OCI-LY3 (cell line): Measurements from ENCODE around the gene PELO.
A peak's percentile ranks its signal among the peaks of the same experiment; 100 is the strongest.

Source experiments
- H2AFZ ChIP-seq: fragments of 200-600, 300-600 bp; shearing (Covaris generic); 2 replicates; pipeline ENCODE4 v1.6.0; 2014; ENCODE audit warnings: antibody characterized with exemption, low read depth, low read length
- H3K27ac ChIP-seq: fragments of 200-600, 300-600 bp; sonication (generic); 2 replicates; pipeline ENCODE4 v1.5.1; 2014; ENCODE audit warnings: mild to moderate bottlenecking, low read length, moderate library complexity, mixed read lengths
- H3K27me3 ChIP-seq: fragments of 200-600, 300-600 bp; sonication (generic); 2 replicates; pipeline ENCODE4 v1.6.1; 2014; ENCODE audit warnings: low read depth, low read length, mixed read lengths
- H3K36me3 ChIP-seq: fragments of 200-600, 300-600 bp; sonication (generic); replicated peaks from 2 replicates; pipeline ENCODE3; 2014; ENCODE audit warnings: low read depth, low read length, mixed read lengths
- H3K4me1 ChIP-seq: fragments of 300-600, 200-600 bp; sonication (generic); 2 replicates; pipeline ENCODE4 v1.6.1; 2014; ENCODE audit warnings: low read length, mixed read lengths
- H3K4me2 ChIP-seq: fragments of 200-600, 300-600 bp; sonication (generic); 2 replicates; pipeline ENCODE4 v1.6.1; 2014; ENCODE audit warnings: low read length, mixed read lengths
- H3K4me3 ChIP-seq: fragments of 300-600, 200-600 bp; sonication (generic); 2 replicates; pipeline ENCODE4 v1.5.1; 2014; ENCODE audit warnings: antibody characterized with exemption, mild to moderate bottlenecking, low read length, moderate library complexity
- H3K79me2 ChIP-seq: fragments of 300-600, 200-600 bp; shearing (Covaris generic); 2 replicates; pipeline ENCODE4 v1.6.1; 2014; ENCODE audit warnings: mild to moderate bottlenecking, low read length, mixed read lengths
- H3K9ac ChIP-seq: fragments of 300-600, 200-600 bp; shearing (Covaris generic); 2 replicates; pipeline ENCODE4 v1.6.0; 2014; ENCODE audit warnings: mild to moderate bottlenecking, low read length, moderate library complexity
- H3K9me3 ChIP-seq: fragments of 200-600, 300-600 bp; shearing (Covaris generic); 2 replicates; pipeline ENCODE4 v1.6.1; 2014; ENCODE audit warnings: low read length, mixed read lengths; ENCODE audit not compliant: insufficient read depth
- H4K20me1 ChIP-seq: fragments of 200-600, 300-600 bp; sonication (generic); 2 replicates; pipeline ENCODE4 v1.6.1; 2016; ENCODE audit warnings: low read length, mixed read lengths; ENCODE audit not compliant: insufficient read depth
- EZH2phosphoT487 ChIP-seq: fragments of 200-600 bp; shearing (Covaris generic); IDR thresholded peaks from 2 replicates; pipeline ENCODE4 v1.6.1; 2018; ENCODE audit warnings: antibody characterized with exemption, mixed run types, low read depth
- TF ChIP-seq, protein P1 (sequence below): fragments of 200-600, 300-600 bp; sonication (generic); IDR thresholded peaks from 2 replicates; pipeline ENCODE4 v1.5.1; 2014; ENCODE audit warnings: antibody characterized with exemption, low read length, low read depth

The PELO gene

DNA sequence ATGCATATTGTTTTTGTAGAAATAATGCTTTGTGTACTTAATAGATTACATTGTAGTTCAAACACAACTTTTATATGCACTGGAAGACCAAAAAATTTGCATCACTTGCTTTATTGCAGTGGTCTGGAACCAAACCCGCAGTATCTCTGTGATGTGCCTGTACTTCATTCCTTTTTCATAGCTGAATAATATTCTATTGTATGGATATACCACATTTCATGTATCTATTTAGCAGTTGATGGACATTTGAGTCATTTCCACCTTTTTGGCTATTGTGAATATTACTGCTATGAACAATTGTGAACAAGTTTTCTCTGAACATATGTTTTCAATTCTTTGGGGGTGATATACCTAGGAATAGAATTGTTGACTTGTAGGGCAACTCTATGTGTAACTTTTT is 40.1 kb downstream of the PELO start:
- Histone ChIP-seq H3K36me3 (peaks cover 7% of the 10 kb centered on the region), H3K79me2 (no peaks in the 10 kb centered on the region), H3K9ac (no peak overlapping the region), H3K4me3 (no peak overlapping the region), H3K9me3 (no peaks in the 10 kb centered on the region; the same call in 1 of the 2 replicates), H3K4me1 (peaks cover 27% of the 10 kb centered on the region), H3K27ac (no peak overlapping the region), H4K20me1 (no peaks in the 10 kb centered on the region), H2AFZ (no peak overlapping the region), H3K27me3 (no peaks in the 10 kb centered on the region), H3K4me2 (no peak overlapping the region)
- TF ChIP-seq EZH2phosphoT487, result no peak
- TF ChIP-seq, protein P1, sequence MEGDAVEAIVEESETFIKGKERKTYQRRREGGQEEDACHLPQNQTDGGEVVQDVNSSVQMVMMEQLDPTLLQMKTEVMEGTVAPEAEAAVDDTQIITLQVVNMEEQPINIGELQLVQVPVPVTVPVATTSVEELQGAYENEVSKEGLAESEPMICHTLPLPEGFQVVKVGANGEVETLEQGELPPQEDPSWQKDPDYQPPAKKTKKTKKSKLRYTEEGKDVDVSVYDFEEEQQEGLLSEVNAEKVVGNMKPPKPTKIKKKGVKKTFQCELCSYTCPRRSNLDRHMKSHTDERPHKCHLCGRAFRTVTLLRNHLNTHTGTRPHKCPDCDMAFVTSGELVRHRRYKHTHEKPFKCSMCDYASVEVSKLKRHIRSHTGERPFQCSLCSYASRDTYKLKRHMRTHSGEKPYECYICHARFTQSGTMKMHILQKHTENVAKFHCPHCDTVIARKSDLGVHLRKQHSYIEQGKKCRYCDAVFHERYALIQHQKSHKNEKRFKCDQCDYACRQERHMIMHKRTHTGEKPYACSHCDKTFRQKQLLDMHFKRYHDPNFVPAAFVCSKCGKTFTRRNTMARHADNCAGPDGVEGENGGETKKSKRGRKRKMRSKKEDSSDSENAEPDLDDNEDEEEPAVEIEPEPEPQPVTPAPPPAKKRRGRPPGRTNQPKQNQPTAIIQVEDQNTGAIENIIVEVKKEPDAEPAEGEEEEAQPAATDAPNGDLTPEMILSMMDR, result no peak

DNA sequence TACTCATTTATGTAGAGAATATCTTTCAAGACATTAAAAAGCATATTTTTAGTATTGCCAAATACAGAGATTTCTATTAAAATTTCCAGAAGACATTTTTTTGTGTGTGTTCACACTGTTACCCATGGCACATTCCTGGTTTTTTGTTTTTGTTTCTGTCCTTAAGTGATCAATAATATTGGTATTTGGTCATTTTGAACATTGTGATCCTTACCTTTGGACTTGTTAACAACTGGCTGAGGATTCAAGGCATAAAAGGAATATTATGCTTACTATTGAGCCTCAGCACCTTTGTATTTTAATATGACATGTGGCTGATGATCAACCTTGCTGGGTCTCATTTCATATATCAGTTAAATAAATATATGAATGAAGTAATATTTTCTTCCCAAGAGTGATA is 41.9 kb downstream of the PELO start:
- Histone ChIP-seq H3K36me3 (peaks cover 7% of the 10 kb centered on the region), H4K20me1 (no peaks in the 10 kb centered on the region), H2AFZ (no peak overlapping the region), H3K9me3 (no peaks in the 10 kb centered on the region; the same call in 1 of the 2 replicates), H3K4me1 (peaks cover 27% of the 10 kb centered on the region), H3K9ac (no peak overlapping the region), H3K27me3 (no peaks in the 10 kb centered on the region), H3K27ac (no peak overlapping the region), H3K4me3 (no peak overlapping the region), H3K4me2 (no peak overlapping the region), H3K79me2 (no peaks in the 10 kb centered on the region)
- TF ChIP-seq, protein P1, result no peak
- no peak for TF ChIP-seq EZH2phosphoT487

DNA sequence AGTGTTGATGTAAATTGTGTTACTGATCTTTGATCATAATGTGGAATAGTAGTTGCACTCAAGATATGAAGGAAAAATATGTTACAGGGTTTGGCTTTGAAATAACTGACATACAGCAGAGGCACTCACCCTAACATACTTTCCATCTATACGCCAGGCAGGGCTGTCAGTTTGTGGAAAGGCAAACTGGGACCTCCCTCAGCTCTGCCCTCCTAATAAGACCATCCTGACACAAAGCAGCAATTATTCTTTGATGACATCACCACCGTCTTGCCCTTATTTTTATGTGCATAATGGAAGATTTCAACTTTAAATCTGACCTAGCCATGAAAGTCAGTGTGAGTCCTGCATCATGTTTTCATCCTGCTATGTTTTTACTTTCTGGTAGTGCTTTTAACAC is 42.9 kb downstream of the PELO start:
- Histone ChIP-seq H3K9me3 (no peaks in the 10 kb centered on the region; the same call in 1 of the 2 replicates), H4K20me1 (no peaks in the 10 kb centered on the region), H3K27me3 (no peaks in the 10 kb centered on the region), H3K4me2 (no peak overlapping the region), H2AFZ (no peak overlapping the region), H3K79me2 (no peaks in the 10 kb centered on the region), H3K4me3 (no peak overlapping the region), H3K27ac (no peak overlapping the region), H3K36me3 (peaks cover 7% of the 10 kb centered on the region), H3K9ac (no peak overlapping the region), H3K4me1 (peaks cover 19% of the 10 kb centered on the region)
- TF ChIP-seq, protein P1, result no peak
- TF ChIP-seq EZH2phosphoT487, result no peak

DNA sequence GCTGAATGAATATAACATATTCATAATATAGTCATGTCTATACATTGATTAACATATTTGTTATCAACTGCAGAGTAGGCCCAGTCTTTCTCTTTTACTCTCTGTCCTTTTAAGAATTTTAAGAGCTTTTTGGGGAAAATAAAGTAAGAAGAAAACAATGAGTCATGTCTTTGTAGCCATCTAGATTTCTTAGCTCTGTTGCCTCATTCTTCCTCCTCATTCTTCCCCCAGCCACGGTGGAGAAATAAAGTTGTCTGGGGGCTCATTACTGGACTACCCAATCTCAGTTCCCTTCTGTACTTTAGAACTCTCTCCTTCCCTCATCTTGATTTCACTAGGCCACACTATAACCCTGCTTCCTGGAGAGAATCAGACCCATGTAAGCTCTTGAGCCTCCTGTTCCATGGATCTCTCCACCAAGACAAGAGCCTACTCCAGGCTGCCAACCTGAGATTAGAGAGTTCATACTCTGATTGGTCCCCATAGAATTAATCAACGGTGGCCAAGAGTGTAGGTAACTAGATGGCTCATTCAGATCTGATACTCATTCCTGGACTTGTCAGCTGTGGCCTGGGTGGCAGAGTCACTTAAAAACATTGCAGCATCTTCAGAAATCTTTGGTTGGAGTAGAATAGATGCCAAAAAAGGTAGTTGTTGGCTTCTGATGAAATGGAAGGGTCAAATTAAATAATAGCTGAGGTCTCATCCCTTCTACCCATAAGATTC is 44.2 kb downstream of the PELO start:
- Histone ChIP-seq H3K9me3 (no peaks in the 10 kb centered on the region; the same call in 1 of the 2 replicates), H3K36me3 (peaks cover 7% of the 10 kb centered on the region), H3K27ac (peak overlapping the region; percentile 22), H3K4me2 (peak overlapping the region; percentile 42), H2AFZ (no peak overlapping the region), H4K20me1 (no peaks in the 10 kb centered on the region), H3K27me3 (no peaks in the 10 kb centered on the region), H3K4me1 (peaks cover 9% of the 10 kb centered on the region), H3K79me2 (no peaks in the 10 kb centered on the region), H3K9ac (no peak overlapping the region), H3K4me3 (no peak overlapping the region)
- TF ChIP-seq, protein P1, result no peak
- TF ChIP-seq EZH2phosphoT487, result no peak
